OCI-LY7 (cell line): ENCODE data around the gene TIMM10B. TPM values are rescaled to one million over a fixed set of nuclear protein-coding genes. Genes with fewer than 3 reads are reported as not detected.
A peak's percentile ranks its signal among the peaks of the same experiment; 100 is the strongest.

ENCODE experiments used
- BruUV-seq: library from RNA; stranded (reverse); fragments of 400-500 nt; replicated peaks from 2 replicates; lab custom pipeline; 2021; lab: Mats Ljungman, UMichigan
- CTCF ChIA-PET: fragments of 300-600 bp; sonication (Branson Sonifier 250); formaldehyde crosslinking; loops from one replicate; lab custom pipeline; 2022; ENCODE audit warnings: antibody characterized with exemption; ENCODE audit not compliant: unreplicated experiment; lab: Charles Lee
- POLR2A ChIA-PET: fragments of 300-600 bp; sonication (Branson Sonifier 250); formaldehyde crosslinking; loops from one replicate; lab custom pipeline; 2022; ENCODE audit warnings: antibody characterized with exemption; lab: Charles Lee
- DNase-seq: peaks from one replicate; pipeline ENCODE4 v3.0.0-alpha.2; 2015; ENCODE audit warnings: low spot score
- H2AFZ ChIP-seq: fragments of 200-600 bp; sonication (generic), shearing (Covaris generic); 2 replicates; pipeline ENCODE4 v1.6.1; 2014; ENCODE audit warnings: mild to moderate bottlenecking, antibody characterized with exemption, low read length, moderate library complexity
- H3K27ac ChIP-seq: fragments of 200-600 bp; sonication (generic); 2 replicates; pipeline ENCODE4 v1.5.1; 2014; ENCODE audit warnings: mixed run types, low read depth, mild to moderate bottlenecking, moderate library complexity, low read length, inconsistent platforms; ENCODE audit not compliant: poor library complexity, severe bottlenecking
- H3K36me3 ChIP-seq: fragments of 200-600 bp; sonication (generic); 2 replicates; pipeline ENCODE4 v1.6.1; 2014; ENCODE audit warnings: mild to moderate bottlenecking, antibody characterized with exemption, low read length, moderate library complexity, mixed read lengths; ENCODE audit not compliant: insufficient read depth
- H3K4me1 ChIP-seq: fragments of 200-600 bp; sonication (generic); 2 replicates; pipeline ENCODE4 v1.5.1; 2014; ENCODE audit warnings: mild to moderate bottlenecking, low read length; ENCODE audit not compliant: insufficient read depth, poor library complexity, severe bottlenecking
- H3K4me2 ChIP-seq: fragments of 200-600 bp; sonication (generic); 2 replicates; pipeline ENCODE4 v1.6.1; 2014; ENCODE audit warnings: mild to moderate bottlenecking, low read length
- H3K4me3 ChIP-seq: fragments of 200-600 bp; sonication (generic); 2 replicates; pipeline ENCODE4 v1.5.1; 2014; ENCODE audit warnings: mild to moderate bottlenecking, low read depth, low read length; ENCODE audit not compliant: poor library complexity, severe bottlenecking
- H3K79me2 ChIP-seq: fragments of 200-600 bp; sonication (generic); 2 replicates; pipeline ENCODE4 v1.6.1; 2016; ENCODE audit warnings: low read depth, mild to moderate bottlenecking, low read length, moderate library complexity, mixed read lengths; ENCODE audit not compliant: insufficient read depth
- H3K9me2 ChIP-seq: fragments of 200-600 bp; sonication (generic); 2 replicates; pipeline ENCODE4 v1.6.1; 2016; ENCODE audit warnings: mild to moderate bottlenecking, low read length, mixed read lengths; ENCODE audit not compliant: insufficient read depth
- H3K9me3 ChIP-seq: fragments of 200-600 bp; sonication (generic); 2 replicates; pipeline ENCODE4 v1.6.1; 2014; ENCODE audit warnings: mild to moderate bottlenecking, mixed run types, low read length, mixed read lengths
- H4K20me1 ChIP-seq: fragments of 200-600 bp; sonication (generic); 2 replicates; pipeline ENCODE4 v1.6.1; 2014; ENCODE audit warnings: mild to moderate bottlenecking, antibody characterized with exemption, low read length, moderate library complexity, mixed read lengths; ENCODE audit not compliant: insufficient read depth
- EZH2phosphoT487 ChIP-seq: fragments of 200-600 bp; sonication (generic); IDR thresholded peaks from 2 replicates; pipeline ENCODE4 v1.6.1; 2018; ENCODE audit warnings: low read depth, borderline replicate concordance, mild to moderate bottlenecking, mixed run types, antibody characterized with exemption, low read length, moderate library complexity, mixed read lengths
- intact Hi-C: fragments of 100-400 bp; cut with micrococcal nuclease; formaldehyde crosslinking; loops from one replicate; pipeline ENCODE4 v1.10.0; 2022; ENCODE audit not compliant: unreplicated experiment
- total RNA-seq, 2 experiments: library from RNA; depleted of rRNA in 1 of 2; stranded (reverse); fragments of >200 nt in 1 of 2; shearing (Covaris generic) in 1 of 2; gene quantifications; 2 replicates each; pipeline ENCODE4 v1.2.3, GENCODE V29; 2014 to 2022
- TF ChIP-seq, protein P1 (sequence below): fragments of 200-600 bp; sonication (generic); conservative IDR thresholded peaks from 2 replicates; pipeline ENCODE4 v1.5.1; 2014; ENCODE audit warnings: mild to moderate bottlenecking, antibody characterized with exemption, low read length, moderate library complexity, mixed read lengths

Gene TIMM10B
- total RNA-seq, 2 experiments from 2014 or later = 43.7 to 54.6 TPM

DNA sequence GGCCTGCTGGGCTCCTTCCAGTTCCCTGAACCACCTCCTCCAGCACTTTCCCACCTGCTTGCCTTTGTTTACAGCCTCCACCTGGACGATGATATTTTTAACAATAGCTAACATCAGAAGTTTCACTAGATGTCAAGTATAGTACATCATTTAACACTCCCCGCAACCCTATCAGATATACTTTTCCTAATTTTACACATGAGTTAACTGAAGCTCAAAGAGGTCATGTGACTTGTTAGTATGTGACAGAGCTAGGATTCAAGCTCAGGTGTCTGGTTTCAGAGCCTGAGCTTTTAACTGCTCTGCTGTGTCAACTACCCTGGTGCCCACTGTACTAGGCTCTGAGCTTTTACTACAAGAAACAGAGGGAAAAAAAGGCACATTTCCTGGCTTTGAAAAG lies 26.2 kb upstream of the TIMM10B start:
- H3K9me2 ChIP-seq = no peaks in the 10 kb centered on the region
- H4K20me1 ChIP-seq = no peaks in the 10 kb centered on the region
- no TSS peak for BruUV-seq
- peak; percentile 45 for DNase-seq
- peak overlapping the region; percentile 44 for H3K27ac ChIP-seq
- ChIA-PET POLR2A (interaction anchor here (0.5 to 2.6 kb wide), 13 partner anchors 9 to 326 kb away, joined by 3 to 11 read pairs (median 3); partner anchors contain the start of genes ARFIP2, SMPD1 and TIMM10B), CTCF (interaction anchor here (0.8 to 1.1 kb wide), 4 partner anchors 9 to 92 kb away, joined by 3 to 9 read pairs (median 4); no protein-coding TSS in a partner anchor)
- H3K4me2 ChIP-seq = peak overlapping the region; percentile 40
- no peak for TF ChIP-seq EZH2phosphoT487
- TF ChIP-seq, protein P1, sequence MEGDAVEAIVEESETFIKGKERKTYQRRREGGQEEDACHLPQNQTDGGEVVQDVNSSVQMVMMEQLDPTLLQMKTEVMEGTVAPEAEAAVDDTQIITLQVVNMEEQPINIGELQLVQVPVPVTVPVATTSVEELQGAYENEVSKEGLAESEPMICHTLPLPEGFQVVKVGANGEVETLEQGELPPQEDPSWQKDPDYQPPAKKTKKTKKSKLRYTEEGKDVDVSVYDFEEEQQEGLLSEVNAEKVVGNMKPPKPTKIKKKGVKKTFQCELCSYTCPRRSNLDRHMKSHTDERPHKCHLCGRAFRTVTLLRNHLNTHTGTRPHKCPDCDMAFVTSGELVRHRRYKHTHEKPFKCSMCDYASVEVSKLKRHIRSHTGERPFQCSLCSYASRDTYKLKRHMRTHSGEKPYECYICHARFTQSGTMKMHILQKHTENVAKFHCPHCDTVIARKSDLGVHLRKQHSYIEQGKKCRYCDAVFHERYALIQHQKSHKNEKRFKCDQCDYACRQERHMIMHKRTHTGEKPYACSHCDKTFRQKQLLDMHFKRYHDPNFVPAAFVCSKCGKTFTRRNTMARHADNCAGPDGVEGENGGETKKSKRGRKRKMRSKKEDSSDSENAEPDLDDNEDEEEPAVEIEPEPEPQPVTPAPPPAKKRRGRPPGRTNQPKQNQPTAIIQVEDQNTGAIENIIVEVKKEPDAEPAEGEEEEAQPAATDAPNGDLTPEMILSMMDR = no peak
- H3K9me3 ChIP-seq = no peaks in the 10 kb centered on the region
- H2AFZ ChIP-seq = no peak overlapping the region
- intact Hi-C loops = no loop called here
- H3K4me3 ChIP-seq = no peak overlapping the region
- peaks cover 13% of the 10 kb centered on the region for H3K36me3 ChIP-seq
- peaks cover 30% of the 10 kb centered on the region for H3K4me1 ChIP-seq
- no peaks in the 10 kb centered on the region for H3K79me2 ChIP-seq

DNA sequence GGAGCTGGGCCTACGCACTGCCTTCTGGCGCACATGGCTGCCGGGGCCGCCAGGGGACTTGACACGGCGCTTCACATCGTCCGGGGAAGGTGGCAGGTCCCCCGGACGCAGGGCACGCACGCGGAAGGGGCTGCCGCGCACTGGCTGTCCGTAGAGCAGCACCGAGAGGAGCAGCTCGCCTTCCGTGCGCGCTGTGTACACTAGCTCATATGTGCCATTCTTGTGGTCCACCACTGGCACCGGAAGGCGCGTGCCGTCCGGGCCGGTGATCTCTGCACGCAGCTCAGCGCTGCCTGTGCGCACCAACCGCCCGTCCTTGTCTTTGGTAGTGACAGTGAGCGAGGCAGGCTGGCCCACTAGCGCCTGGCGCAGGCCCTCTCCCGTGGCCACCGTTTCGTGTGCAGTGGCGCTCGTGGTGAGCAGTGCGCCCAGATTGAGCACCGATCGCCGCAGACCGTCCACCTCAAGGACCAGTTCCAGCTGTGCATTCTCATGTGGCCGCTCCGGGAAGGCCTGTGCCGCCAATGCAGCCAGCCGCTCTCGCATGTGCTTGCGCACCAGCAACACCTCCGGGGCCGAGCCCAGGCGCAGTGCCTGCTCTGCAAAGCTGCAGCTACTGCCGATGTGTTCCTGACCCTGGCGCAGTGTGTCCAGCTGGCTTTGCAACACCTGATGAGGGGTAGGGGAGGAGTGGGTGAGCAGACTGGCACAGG lies 24.8 kb upstream of the TIMM10B start:
- ChIA-PET CTCF (interaction anchor here (0.5 to 1.0 kb wide), 3 partner anchors 13 to 67 kb away, joined by 3 read pairs; no protein-coding TSS in a partner anchor), POLR2A (interaction anchor here (0.8 to 1.4 kb wide), 4 partner anchors 13 to 31 kb away, joined by 3 to 5 read pairs (median 3); partner anchors contain the start of genes ARFIP2 and TIMM10B)
- H3K27ac ChIP-seq = no peak overlapping the region
- no peaks in the 10 kb centered on the region for H4K20me1 ChIP-seq
- intact Hi-C loops = no loop called here
- H3K4me3 ChIP-seq = no peak overlapping the region
- H3K79me2 ChIP-seq = no peaks in the 10 kb centered on the region
- H3K36me3 ChIP-seq = no peaks in the 10 kb centered on the region; the same call in 1 of the 2 replicates
- BruUV-seq = no TSS peak
- H2AFZ ChIP-seq = no peak overlapping the region
- no peak for DNase-seq
- TF ChIP-seq EZH2phosphoT487 = no peak
- TF ChIP-seq, protein P1 = no peak
- H3K4me1 ChIP-seq = peaks cover 30% of the 10 kb centered on the region
- no peaks in the 10 kb centered on the region for H3K9me3 ChIP-seq
- H3K9me2 ChIP-seq = no peaks in the 10 kb centered on the region
- no peak overlapping the region for H3K4me2 ChIP-seq
